PC-9 (cell line): ENCODE results near the gene FOXE1. TPM values are rescaled to one million over a fixed set of nuclear protein-coding genes. Genes with fewer than 3 reads are reported as not detected.

Experiments used
- BruUV-seq: library from RNA; stranded (reverse); fragments of 400-500 nt; replicated peaks from 2 replicates; lab custom pipeline; 2021; lab: Mats Ljungman, UMichigan
- CTCF ChIA-PET: fragments of 300-600 bp; sonication (Branson Sonifier 250); formaldehyde crosslinking; loops from one replicate; lab custom pipeline; 2022; ENCODE audit warnings: antibody characterized with exemption; lab: Charles Lee
- POLR2A ChIA-PET: fragments of 300-600 bp; sonication (Branson Sonifier 250); formaldehyde crosslinking; loops from one replicate; lab custom pipeline; 2022; ENCODE audit warnings: antibody characterized with exemption; ENCODE audit not compliant: unreplicated experiment; lab: Charles Lee
- DNase-seq, 2 experiments: peaks; one replicate each; pipeline versions ENCODE4 v3.0.0 to v3.0.0-alpha.2; 2015 to 2022; ENCODE audit warnings: mixed read lengths in 1 of 2
- H2AFZ ChIP-seq: fragments of 200-600 bp; sonication (generic); 2 replicates; pipeline ENCODE4 v1.8.1; 2017; ENCODE audit warnings: antibody characterized with exemption
- H3F3A ChIP-seq: fragments of 200-600 bp; sonication (generic); 2 replicates; pipeline ENCODE4 v1.8.1; 2017; ENCODE audit warnings: antibody characterized with exemption, mild to moderate bottlenecking, low read depth; ENCODE audit not compliant: insufficient read depth
- H3K27ac ChIP-seq: fragments of 200-600 bp; sonication (generic); 2 replicates; pipeline ENCODE4 v1.6.1; 2016; ENCODE audit warnings: mixed run types
- H3K27me3 ChIP-seq: fragments of 200-600 bp; sonication (generic); 2 replicates; pipeline ENCODE4 v1.6.1; 2016; ENCODE audit warnings: low read depth, mixed run types; ENCODE audit not compliant: insufficient read depth
- H3K36me3 ChIP-seq: fragments of 200-600 bp; sonication (generic); 2 replicates; pipeline ENCODE4 v1.6.1; 2016; ENCODE audit warnings: low read depth, mixed run types
- H3K4me1 ChIP-seq: fragments of 200-600 bp; sonication (generic); replicated peaks from 2 replicates; pipeline ENCODE4 v1.6.1; 2016; ENCODE audit warnings: mixed run types; ENCODE audit not compliant: insufficient read depth
- H3K4me2 ChIP-seq: fragments of 200-600 bp; sonication (generic); 2 replicates; pipeline ENCODE4 v1.6.1; 2017; ENCODE audit warnings: mixed run types
- H3K4me3 ChIP-seq: fragments of 200-600 bp; sonication (generic); 2 replicates; pipeline ENCODE4 v1.6.1; 2016; ENCODE audit warnings: mixed run types
- H3K79me2 ChIP-seq: fragments of 200-600 bp; sonication (generic); 2 replicates; pipeline ENCODE4 v1.6.1; 2017; ENCODE audit warnings: low read depth, mixed run types
- H3K9me2 ChIP-seq: fragments of 200-600 bp; sonication (generic); 2 replicates; pipeline ENCODE4 v1.8.1; 2017; ENCODE audit warnings: mild to moderate bottlenecking; ENCODE audit not compliant: insufficient read depth
- H3K9me3 ChIP-seq: fragments of 200-600 bp; sonication (generic); 2 replicates; pipeline ENCODE4 v1.8.1; 2016; ENCODE audit warnings: low read depth; ENCODE audit not compliant: insufficient read depth
- H4K20me1 ChIP-seq: fragments of 200-600 bp; sonication (generic); 2 replicates; pipeline ENCODE4 v1.8.1; 2017; ENCODE audit not compliant: insufficient read depth
- EZH2 ChIP-seq: fragments of 200-600 bp; sonication (generic); IDR thresholded peaks from 2 replicates; pipeline ENCODE4 v1.8.0; 2017; ENCODE audit warnings: antibody characterized with exemption, low read depth
- intact Hi-C: fragments of 100-400 bp; cut with micrococcal nuclease; formaldehyde crosslinking; loops from one replicate; pipeline ENCODE4 v1.10.0; 2022; ENCODE audit not compliant: unreplicated experiment
- total RNA-seq: library from RNA; stranded (reverse); gene quantifications from 2 replicates; pipeline ENCODE4 v1.2.3, GENCODE V29; 2021
- TF ChIP-seq, protein P1 (sequence below): fragments of 200-600 bp; sonication (generic); conservative IDR thresholded peaks from 2 replicates; pipeline ENCODE4 v1.6.1; 2017; ENCODE audit warnings: mixed run types, antibody characterized with exemption, mild to moderate bottlenecking, moderate library complexity

Gene FOXE1
- total RNA-seq, 1 experiment from 2014 or later = 5.7 TPM

DNA sequence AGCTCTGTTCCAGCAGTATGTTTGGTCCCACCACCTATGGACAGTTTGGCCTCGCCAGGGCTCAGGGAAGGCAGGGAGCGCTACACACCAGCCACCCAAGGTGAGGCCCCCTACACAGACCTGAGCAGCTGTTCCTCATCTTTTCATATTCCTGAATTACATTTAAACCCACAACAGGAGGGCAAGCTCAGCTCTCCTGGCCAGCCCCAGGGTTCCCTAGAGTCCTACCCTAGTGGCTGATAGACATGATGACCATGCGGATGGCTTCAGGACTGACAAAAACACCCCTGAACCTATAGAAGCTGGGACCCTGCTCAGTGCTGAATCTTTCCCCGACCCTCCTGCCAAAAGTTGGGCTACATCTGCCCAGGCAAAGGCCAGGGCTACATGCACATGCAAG lies 6.7 kb upstream of the FOXE1 start:
- H3K9me3 ChIP-seq = no peaks in the 10 kb centered on the region
- H3K79me2 ChIP-seq = peaks cover 17% of the 10 kb centered on the region
- no peaks in the 10 kb centered on the region for H3K9me2 ChIP-seq
- no peak overlapping the region for H2AFZ ChIP-seq
- no peak for DNase-seq
- TF ChIP-seq EZH2 = no peak
- TF ChIP-seq, protein P1, sequence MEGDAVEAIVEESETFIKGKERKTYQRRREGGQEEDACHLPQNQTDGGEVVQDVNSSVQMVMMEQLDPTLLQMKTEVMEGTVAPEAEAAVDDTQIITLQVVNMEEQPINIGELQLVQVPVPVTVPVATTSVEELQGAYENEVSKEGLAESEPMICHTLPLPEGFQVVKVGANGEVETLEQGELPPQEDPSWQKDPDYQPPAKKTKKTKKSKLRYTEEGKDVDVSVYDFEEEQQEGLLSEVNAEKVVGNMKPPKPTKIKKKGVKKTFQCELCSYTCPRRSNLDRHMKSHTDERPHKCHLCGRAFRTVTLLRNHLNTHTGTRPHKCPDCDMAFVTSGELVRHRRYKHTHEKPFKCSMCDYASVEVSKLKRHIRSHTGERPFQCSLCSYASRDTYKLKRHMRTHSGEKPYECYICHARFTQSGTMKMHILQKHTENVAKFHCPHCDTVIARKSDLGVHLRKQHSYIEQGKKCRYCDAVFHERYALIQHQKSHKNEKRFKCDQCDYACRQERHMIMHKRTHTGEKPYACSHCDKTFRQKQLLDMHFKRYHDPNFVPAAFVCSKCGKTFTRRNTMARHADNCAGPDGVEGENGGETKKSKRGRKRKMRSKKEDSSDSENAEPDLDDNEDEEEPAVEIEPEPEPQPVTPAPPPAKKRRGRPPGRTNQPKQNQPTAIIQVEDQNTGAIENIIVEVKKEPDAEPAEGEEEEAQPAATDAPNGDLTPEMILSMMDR = no peak
- ChIA-PET POLR2A (interaction anchor here (0.6 to 0.7 kb wide), 3 partner anchors 26 to 44 kb away, joined by 3 to 8 read pairs (median 4); no protein-coding TSS in a partner anchor), CTCF (no interaction called here)
- H3F3A ChIP-seq = no peaks in the 10 kb centered on the region
- no peaks in the 10 kb centered on the region for H3K36me3 ChIP-seq
- no peaks in the 10 kb centered on the region for H3K27me3 ChIP-seq
- H3K4me3 ChIP-seq = no peak overlapping the region
- no peaks in the 10 kb centered on the region for H4K20me1 ChIP-seq
- peaks cover 6% of the 10 kb centered on the region; the same call in 1 of the 2 replicates for H3K4me1 ChIP-seq
- H3K4me2 ChIP-seq = no peak overlapping the region
- BruUV-seq = no TSS peak
- intact Hi-C loops = no loop called here
- H3K27ac ChIP-seq = no peak overlapping the region

GRCh38 chr9:97847474-97848214 lies 5.4 kb upstream of the FOXE1 start:
- H3K4me2 ChIP-seq = no peak overlapping the region
- H2AFZ ChIP-seq = no peak overlapping the region
- H3K27ac ChIP-seq = no peak overlapping the region
- TF ChIP-seq, protein P1 = no peak
- no peak for TF ChIP-seq EZH2
- POLR2A ChIA-PET = no interaction called here
- peaks cover 6% of the 10 kb centered on the region; the same call in 1 of the 2 replicates for H3K4me1 ChIP-seq
- H3K27me3 ChIP-seq = no peaks in the 10 kb centered on the region
- no peak overlapping the region for H3K4me3 ChIP-seq
- intact Hi-C loops = no loop called here
- H3F3A ChIP-seq = peaks cover 3% of the 10 kb centered on the region; the same call in 1 of the 2 replicates
- BruUV-seq = no TSS peak
- no peak for DNase-seq
- no peaks in the 10 kb centered on the region for H3K36me3 ChIP-seq
- CTCF ChIA-PET = no interaction called here
- no peaks in the 10 kb centered on the region for H3K9me2 ChIP-seq
- H4K20me1 ChIP-seq = no peaks in the 10 kb centered on the region
- H3K9me3 ChIP-seq = no peaks in the 10 kb centered on the region
- peaks cover 19% of the 10 kb centered on the region for H3K79me2 ChIP-seq

- Histone ChIP-seq H3K4me2 (no peak overlapping the region), H3K9me3 (no peaks in the 10 kb centered on the region), H3K36me3 (no peaks in the 10 kb centered on the region), H3K27ac (no peak overlapping the region), H4K20me1 (no peaks in the 10 kb centered on the region), H2AFZ (no peak overlapping the region), H3K79me2 (peaks cover 19% of the 10 kb centered on the region), H3K27me3 (no peaks in the 10 kb centered on the region), H3K9me2 (no peaks in the 10 kb centered on the region), H3K4me1 (peaks cover 6% of the 10 kb centered on the region; the same call in 1 of the 2 replicates), H3F3A (peaks cover 5% of the 10 kb centered on the region; the same call in 1 of the 2 replicates), H3K4me3 (no peak overlapping the region)
- POLR2A ChIA-PET = no interaction called here
- DNase-seq = no peak
- TF ChIP-seq EZH2 = no peak
- TF ChIP-seq, protein P1 = no peak
- intact Hi-C loops = no loop called here
- no TSS peak for BruUV-seq
- CTCF ChIA-PET = no interaction called here
Measured at GRCh38 chr9:97848215-97848479, 4.9 kb upstream of the FOXE1 start.
